ENCODE data around the gene CSF1R.

CSF1R gene

GRCh38 chr5:150022681-150023080 is 63.7 kb downstream of the CSF1R start:
- no peak for DNase-seq (ENCODE audit: low spot score)
- TF ChIP-seq, protein P1, sequence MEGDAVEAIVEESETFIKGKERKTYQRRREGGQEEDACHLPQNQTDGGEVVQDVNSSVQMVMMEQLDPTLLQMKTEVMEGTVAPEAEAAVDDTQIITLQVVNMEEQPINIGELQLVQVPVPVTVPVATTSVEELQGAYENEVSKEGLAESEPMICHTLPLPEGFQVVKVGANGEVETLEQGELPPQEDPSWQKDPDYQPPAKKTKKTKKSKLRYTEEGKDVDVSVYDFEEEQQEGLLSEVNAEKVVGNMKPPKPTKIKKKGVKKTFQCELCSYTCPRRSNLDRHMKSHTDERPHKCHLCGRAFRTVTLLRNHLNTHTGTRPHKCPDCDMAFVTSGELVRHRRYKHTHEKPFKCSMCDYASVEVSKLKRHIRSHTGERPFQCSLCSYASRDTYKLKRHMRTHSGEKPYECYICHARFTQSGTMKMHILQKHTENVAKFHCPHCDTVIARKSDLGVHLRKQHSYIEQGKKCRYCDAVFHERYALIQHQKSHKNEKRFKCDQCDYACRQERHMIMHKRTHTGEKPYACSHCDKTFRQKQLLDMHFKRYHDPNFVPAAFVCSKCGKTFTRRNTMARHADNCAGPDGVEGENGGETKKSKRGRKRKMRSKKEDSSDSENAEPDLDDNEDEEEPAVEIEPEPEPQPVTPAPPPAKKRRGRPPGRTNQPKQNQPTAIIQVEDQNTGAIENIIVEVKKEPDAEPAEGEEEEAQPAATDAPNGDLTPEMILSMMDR (IDR thresholded peaks at IDR 0.05; ENCODE audit: extremely low read depth, insufficient read depth, missing control alignments) = no peak
- in situ Hi-C loops (cut with MboI; ENCODE audit: low pct_unique_long_range_greater_than_20kb, low sequenced_read_pairs, unreplicated experiment) = no loop called here

DNA sequence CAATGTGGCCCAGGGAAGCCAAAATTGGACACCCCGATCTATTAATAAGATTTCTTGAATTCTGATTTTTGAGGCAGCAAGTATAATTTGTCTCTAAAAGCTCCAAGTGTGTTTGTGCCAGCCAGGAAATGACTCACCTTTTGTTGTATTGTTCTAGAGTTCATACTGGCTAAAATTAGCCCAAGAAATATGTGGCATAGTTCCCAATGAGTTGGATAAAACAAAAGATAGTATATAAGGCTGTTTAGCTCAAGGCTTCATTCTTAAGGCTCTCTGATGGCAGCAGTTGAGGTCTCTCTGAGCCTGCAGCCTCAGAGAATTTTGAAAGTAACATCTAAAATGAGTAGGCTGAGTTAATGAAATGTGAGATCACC is 64.2 kb downstream of the CSF1R start:
- in situ Hi-C loops (cut with MboI; ENCODE audit: low pct_unique_long_range_greater_than_20kb, low sequenced_read_pairs, unreplicated experiment) = no loop called here
- DNase-seq (ENCODE audit: low spot score) = no peak
- TF ChIP-seq, protein P1 (IDR thresholded peaks at IDR 0.05; ENCODE audit: extremely low read depth, insufficient read depth, missing control alignments) = no peak

- no peak for DNase-seq (ENCODE audit: low spot score)
- TF ChIP-seq, protein P1 (IDR thresholded peaks at IDR 0.05; ENCODE audit: extremely low read depth, insufficient read depth, missing control alignments) = no peak
- in situ Hi-C loops (cut with MboI; ENCODE audit: low pct_unique_long_range_greater_than_20kb, low sequenced_read_pairs, unreplicated experiment) = no loop called here
Observed at GRCh38 chr5:150021491-150022157, 64.7 kb downstream of the CSF1R start.

GRCh38 chr5:150020249-150020648 is 66.1 kb downstream of the CSF1R start:
- in situ Hi-C loops (cut with MboI; ENCODE audit: low pct_unique_long_range_greater_than_20kb, low sequenced_read_pairs, unreplicated experiment) = no loop called here
- DNase-seq (ENCODE audit: low spot score) = no peak
- TF ChIP-seq, protein P1 (IDR thresholded peaks at IDR 0.05; ENCODE audit: extremely low read depth, insufficient read depth, missing control alignments) = no peak

DNA sequence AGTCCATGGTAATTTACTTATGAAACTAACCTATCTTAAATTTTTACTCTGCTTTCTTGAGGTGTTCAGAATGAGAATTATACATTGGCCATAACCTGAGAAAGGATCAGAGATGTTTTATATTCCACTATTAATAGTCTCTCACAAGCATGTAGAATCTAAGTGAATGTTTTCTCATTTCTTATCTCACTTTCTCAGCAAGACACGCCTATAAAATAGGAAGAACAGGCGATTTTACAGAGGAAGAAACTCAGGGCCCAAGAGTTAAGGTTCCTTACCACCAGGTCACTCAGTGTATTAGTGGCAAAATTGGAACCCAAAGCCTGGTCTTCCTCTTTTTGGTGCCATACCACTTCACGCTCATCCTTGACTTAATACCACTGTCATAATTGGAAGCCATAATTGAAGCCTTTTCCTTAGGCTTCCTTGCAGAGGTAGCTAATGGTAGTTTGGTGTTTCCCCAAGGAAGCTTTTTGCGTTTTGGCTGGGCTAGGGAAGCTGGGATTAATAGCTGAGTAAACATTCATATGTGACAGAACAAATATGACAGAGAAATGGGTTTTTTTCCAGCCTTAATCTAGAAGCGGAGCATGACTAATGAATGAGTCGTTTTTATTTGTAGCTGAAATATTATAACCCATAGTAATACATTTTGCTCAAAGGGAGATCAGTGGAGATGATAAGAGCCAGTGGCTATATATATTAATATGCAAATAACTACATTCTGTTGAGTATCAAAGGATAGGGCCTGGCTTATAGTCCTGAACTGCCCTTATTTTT is 68.9 kb downstream of the CSF1R start:
- TF ChIP-seq, protein P1 (IDR thresholded peaks at IDR 0.05; ENCODE audit: extremely low read depth, insufficient read depth, missing control alignments) = no peak

GRCh38 chr5:150016537-150016936 is 69.8 kb downstream of the CSF1R start:
- in situ Hi-C loops (cut with MboI; ENCODE audit: low pct_unique_long_range_greater_than_20kb, low sequenced_read_pairs, unreplicated experiment) = no loop called here
- TF ChIP-seq, protein P1 (IDR thresholded peaks at IDR 0.05; ENCODE audit: extremely low read depth, insufficient read depth, missing control alignments) = no peak

More for the DNA sequence above, 68.9 kb downstream of the CSF1R start:
- in situ Hi-C loops (cut with MboI; ENCODE audit: low pct_unique_long_range_greater_than_20kb, low sequenced_read_pairs, unreplicated experiment) = no loop called here
- no peak for DNase-seq (ENCODE audit: low spot score)

More at GRCh38 chr5:150016537-150016936, 69.8 kb downstream of the CSF1R start:
- DNase-seq (ENCODE audit: low spot score) = no peak

Data from GM13977 (cell line).